ENCODE data around the gene ZBTB5. TPM values are rescaled to one million over a fixed set of nuclear protein-coding genes. Genes with fewer than 3 reads are reported as not detected.
A peak's percentile ranks its signal among the peaks of the same experiment; 100 is the strongest.

ZBTB5 gene
- total and polyA plus RNA-seq, 2 of the 13 experiments (the other 11 are each of a cell fraction or from before 2014, with no cell fraction given), result 12.5 to 20.5 TPM

DNA sequence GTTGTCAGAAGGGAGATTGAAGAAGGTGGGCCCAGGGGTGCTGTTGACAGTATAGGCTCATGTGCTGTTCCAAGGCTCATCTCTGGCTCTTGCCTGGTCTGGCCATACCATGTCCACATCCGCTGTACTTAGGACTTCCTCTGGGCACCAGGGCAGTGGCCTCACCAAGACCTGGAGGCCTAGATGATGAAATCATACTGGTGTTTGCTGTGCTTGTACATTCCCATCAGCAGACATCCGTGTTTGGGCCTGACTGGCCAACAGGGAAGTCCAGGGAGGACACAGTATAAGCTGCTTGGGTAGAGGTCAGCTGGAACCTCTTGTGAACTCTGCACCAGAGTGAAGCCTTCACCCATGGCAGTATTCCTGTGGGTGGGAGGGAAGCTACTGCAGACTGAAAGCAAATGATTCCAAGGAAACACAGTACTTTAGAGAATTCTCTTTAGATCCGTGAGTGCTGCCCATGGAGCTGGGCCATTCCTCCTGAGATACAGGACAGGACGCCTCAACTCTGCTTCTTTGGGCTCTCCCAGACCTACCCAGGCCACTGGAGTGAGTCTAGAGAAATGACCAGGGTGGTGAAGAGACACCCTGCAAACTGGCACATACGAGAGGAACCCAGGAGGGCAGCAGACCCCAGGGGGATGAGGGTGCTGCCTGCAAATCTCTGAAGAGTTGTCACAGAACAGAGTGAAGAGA, 43.0 kb upstream of the ZBTB5 start (continued):
- TF ChIP-seq TFE3 (CRISPR knock-in tag; IDR thresholded peaks at IDR 0.05) (peak; percentile 71), FOXP4 (CRISPR knock-in tag; IDR thresholded peaks at IDR 0.05) (peak; percentile 79), ZNF713 (CRISPR knock-in tag; IDR thresholded peaks at IDR 0.05) (0 out of 2 replicates have a peak, but pooled peaks have one; percentile 72), ZNF674 (CRISPR knock-in tag; IDR thresholded peaks at IDR 0.05; ENCODE audit: low read depth) (no peak), TGIF2 (CRISPR knock-in tag; IDR thresholded peaks at IDR 0.05) (peak; percentile 87; the same call in 1 of the 2 replicates), ZNF652 (CRISPR knock-in tag; IDR thresholded peaks at IDR 0.05; ENCODE audit: borderline replicate concordance, low read depth) (peak; percentile 9; the same call in 1 of the 2 replicates), CENPT (CRISPR knock-in tag; IDR thresholded peaks at IDR 0.05; ENCODE audit: low read depth) (no peak), ZNF768 (CRISPR knock-in tag; IDR thresholded peaks at IDR 0.05) (no peak), ZNF451 (CRISPR knock-in tag; IDR thresholded peaks at IDR 0.05) (peak; percentile 65; the same call in 1 of the 2 replicates), ZFYVE20 (CRISPR knock-in tag; IDR thresholded peaks at IDR 0.05; ENCODE audit: borderline replicate concordance, low read depth) (no peak), ZNF737 (CRISPR knock-in tag; IDR thresholded peaks at IDR 0.05; ENCODE audit: borderline replicate concordance) (no peak), ZNF784 (CRISPR knock-in tag; IDR thresholded peaks at IDR 0.05; ENCODE audit: borderline replicate concordance) (no peak), MXI1 (IDR thresholded peaks at IDR 0.05; ENCODE audit: borderline replicate concordance, low read depth, low read length) (peak; percentile 73; the same call in 1 of the 3 replicates), BCLAF1 (IDR thresholded peaks at IDR 0.05) (no peak), TOPORS (CRISPR knock-in tag; IDR thresholded peaks at IDR 0.05) (no peak), DZIP1 (CRISPR knock-in tag; IDR thresholded peaks at IDR 0.05) (peak; percentile 21; the same call in 1 of the 2 replicates)
- TF ChIP-seq, protein P1, sequence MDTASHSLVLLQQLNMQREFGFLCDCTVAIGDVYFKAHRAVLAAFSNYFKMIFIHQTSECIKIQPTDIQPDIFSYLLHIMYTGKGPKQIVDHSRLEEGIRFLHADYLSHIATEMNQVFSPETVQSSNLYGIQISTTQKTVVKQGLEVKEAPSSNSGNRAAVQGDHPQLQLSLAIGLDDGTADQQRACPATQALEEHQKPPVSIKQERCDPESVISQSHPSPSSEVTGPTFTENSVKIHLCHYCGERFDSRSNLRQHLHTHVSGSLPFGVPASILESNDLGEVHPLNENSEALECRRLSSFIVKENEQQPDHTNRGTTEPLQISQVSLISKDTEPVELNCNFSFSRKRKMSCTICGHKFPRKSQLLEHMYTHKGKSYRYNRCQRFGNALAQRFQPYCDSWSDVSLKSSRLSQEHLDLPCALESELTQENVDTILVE (CRISPR knock-in tag; IDR thresholded peaks at IDR 0.05), result no peak

Measured in HepG2 (cell line).